IgD-negative memory B cell (primary cell): ENCODE measurements around the gene PITRM1. TPM values are rescaled to one million over a fixed set of nuclear protein-coding genes. Genes with fewer than 3 reads are reported as not detected.

Source experiments
- H3K27ac Mint-ChIP-seq, 3 donors: one replicate each; pipeline ENCODE4 v1.8.0; 2020 to 2022; ENCODE audit warnings: mild to moderate bottlenecking in 3 of 3, mixed read lengths in 3 of 3, moderate library complexity in 1 of 3
- H3K27me3 Mint-ChIP-seq: one replicate; pipeline ENCODE4 v1.8.0; 2021; ENCODE audit warnings: mixed read lengths
- H3K36me3 Mint-ChIP-seq: one replicate; pipeline ENCODE4 v1.8.0; 2020; ENCODE audit warnings: mild to moderate bottlenecking, mixed read lengths
- H3K4me1 Mint-ChIP-seq, 3 donors: one replicate each; pipeline ENCODE4 v1.8.0; 2020 to 2022; ENCODE audit warnings: mixed read lengths in 3 of 3, mild to moderate bottlenecking in 1 of 3
- H3K4me3 Mint-ChIP-seq, 4 donors: one replicate each; pipeline ENCODE4 v1.8.0; 2020 to 2022; ENCODE audit warnings: mild to moderate bottlenecking in 4 of 4, mixed read lengths in 4 of 4, moderate library complexity in 3 of 4
- H3K9me3 Mint-ChIP-seq, 3 donors: one replicate each; pipeline ENCODE4 v1.8.0; 2020 to 2021; ENCODE audit warnings: mixed read lengths in 3 of 3, mild to moderate bottlenecking in 1 of 3
- polyA plus RNA-seq: library from polyadenylated mRNA; unstranded; fragments of 300-500 nt; fragmentation: Illumina TruSeq; gene quantifications from one replicate; pipeline ENCODE4 v1.2.3, GENCODE V29; 2021

The PITRM1 gene
- polyA plus RNA-seq, 1 donor from 2014 or later, result 37.2 TPM

DNA sequence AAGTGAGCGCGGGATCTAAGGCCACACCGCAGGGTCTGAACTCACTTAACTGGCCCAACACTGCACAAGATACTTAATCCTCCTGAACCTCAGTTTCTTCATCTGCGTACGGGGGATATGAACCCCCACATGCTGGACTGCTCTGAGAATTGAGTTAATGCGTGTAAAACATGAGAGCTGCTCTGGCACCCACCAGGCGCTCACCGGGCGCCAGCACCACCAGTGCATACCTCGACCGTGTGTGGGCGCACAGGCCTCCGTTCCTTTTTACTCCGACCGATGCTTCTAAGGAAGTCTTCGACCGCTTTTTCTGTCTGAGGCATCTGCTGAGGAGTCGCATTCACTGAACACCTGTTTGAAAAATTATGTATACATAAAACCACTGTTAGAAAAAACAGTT is 27.2 kb downstream of the PITRM1 start:
- Mint-ChIP-seq H3K9me3 (no peaks in the 10 kb centered on the region), H3K4me1 (no peaks in the 10 kb centered on the region), H3K36me3 (peaks cover 8% of the 10 kb centered on the region), H3K4me3 (no peak overlapping the region), H3K27me3 (no peaks in the 10 kb centered on the region), H3K27ac (peak overlapping the region in 1 of 3 donors; percentile 7)

DNA sequence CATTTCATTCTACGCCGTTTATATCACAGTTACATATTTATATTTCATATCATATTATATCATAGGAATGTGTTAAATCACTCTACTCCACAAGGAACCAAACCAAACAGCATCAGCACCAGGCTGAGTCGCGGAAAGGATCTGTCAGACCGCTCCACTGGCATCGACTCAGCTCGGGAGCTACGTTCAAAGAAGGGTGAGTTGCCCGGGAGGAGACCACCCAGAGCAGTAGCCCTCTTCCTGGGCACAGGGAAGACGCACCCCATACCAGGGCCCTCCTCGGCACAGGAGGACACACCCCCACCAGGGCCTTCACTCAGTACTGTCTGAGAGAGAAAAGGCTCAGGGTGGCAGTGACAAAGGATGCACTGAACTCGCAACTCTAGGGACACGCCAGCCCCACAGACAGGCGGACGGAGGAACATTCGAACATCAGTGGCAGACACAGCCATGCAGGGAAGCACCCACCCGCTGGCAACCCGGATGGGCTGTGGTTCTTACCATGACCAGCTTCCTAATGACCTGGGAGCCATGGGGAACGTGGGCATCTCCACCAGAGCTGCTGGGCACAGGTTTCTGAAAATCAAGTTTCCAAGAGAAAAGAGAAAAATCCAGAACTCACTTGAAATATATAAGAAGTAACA is 28.7 kb downstream of the PITRM1 start:
- peak overlapping the region in 1 of 4 donors; percentile 60 for H3K4me3 Mint-ChIP-seq
- no peaks in the 10 kb centered on the region for H3K4me1 Mint-ChIP-seq
- no peaks in the 10 kb centered on the region for H3K9me3 Mint-ChIP-seq
- peaks cover 9% of the 10 kb centered on the region for H3K36me3 Mint-ChIP-seq
- H3K27ac Mint-ChIP-seq, result no peak overlapping the region
- H3K27me3 Mint-ChIP-seq, result no peaks in the 10 kb centered on the region

- no peak overlapping the region for H3K27ac Mint-ChIP-seq
- no peaks in the 10 kb centered on the region for H3K4me1 Mint-ChIP-seq
- H3K4me3 Mint-ChIP-seq, result no peak overlapping the region
- no peaks in the 10 kb centered on the region for H3K27me3 Mint-ChIP-seq
- no peaks in the 10 kb centered on the region for H3K9me3 Mint-ChIP-seq
- H3K36me3 Mint-ChIP-seq, result peaks cover 13% of the 10 kb centered on the region
These were observed 29.2 kb downstream of the PITRM1 start for GRCh38 chr10:3143366-3143765.

DNA sequence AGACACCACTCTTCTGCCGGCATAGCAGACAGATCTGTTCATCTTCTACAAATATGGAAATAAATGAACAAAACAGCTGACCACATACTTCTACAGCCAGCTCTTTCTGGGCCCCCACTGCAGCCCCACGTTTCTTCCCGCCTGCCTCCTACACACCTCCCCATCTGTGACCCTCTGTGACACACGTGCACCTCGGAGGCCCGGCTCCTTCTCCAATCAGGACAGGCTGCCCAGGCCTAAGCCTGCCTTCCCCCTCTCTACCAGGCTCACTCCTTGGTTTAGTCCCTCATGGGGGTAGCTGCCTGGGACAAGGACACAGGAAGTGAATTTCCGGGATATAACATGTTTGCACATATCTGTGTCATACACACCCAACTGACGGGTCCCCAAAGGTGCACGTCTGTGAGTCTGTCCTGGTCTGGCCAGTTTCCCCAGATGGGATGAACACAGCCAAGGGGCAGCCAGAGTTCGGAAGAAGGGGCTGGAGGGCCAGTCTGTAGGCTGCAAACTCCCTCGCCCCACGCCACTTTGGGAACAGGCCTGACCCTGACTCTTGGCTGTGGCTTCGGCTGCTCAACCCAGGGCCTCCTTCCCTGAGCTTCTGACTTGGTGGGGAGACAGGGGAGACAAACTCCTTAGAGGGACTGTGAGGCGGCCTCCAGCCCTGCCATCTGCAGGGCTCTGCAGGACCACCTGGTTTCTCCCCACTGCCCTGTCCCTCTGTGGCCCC is 30.3 kb downstream of the PITRM1 start:
- no peaks in the 10 kb centered on the region for H3K9me3 Mint-ChIP-seq
- no peaks in the 10 kb centered on the region for H3K27me3 Mint-ChIP-seq
- no peaks in the 10 kb centered on the region for H3K4me1 Mint-ChIP-seq
- H3K36me3 Mint-ChIP-seq, result peaks cover 11% of the 10 kb centered on the region
- peak overlapping the region in 1 of 4 donors; percentile 70 for H3K4me3 Mint-ChIP-seq
- H3K27ac Mint-ChIP-seq, result no peak overlapping the region

DNA sequence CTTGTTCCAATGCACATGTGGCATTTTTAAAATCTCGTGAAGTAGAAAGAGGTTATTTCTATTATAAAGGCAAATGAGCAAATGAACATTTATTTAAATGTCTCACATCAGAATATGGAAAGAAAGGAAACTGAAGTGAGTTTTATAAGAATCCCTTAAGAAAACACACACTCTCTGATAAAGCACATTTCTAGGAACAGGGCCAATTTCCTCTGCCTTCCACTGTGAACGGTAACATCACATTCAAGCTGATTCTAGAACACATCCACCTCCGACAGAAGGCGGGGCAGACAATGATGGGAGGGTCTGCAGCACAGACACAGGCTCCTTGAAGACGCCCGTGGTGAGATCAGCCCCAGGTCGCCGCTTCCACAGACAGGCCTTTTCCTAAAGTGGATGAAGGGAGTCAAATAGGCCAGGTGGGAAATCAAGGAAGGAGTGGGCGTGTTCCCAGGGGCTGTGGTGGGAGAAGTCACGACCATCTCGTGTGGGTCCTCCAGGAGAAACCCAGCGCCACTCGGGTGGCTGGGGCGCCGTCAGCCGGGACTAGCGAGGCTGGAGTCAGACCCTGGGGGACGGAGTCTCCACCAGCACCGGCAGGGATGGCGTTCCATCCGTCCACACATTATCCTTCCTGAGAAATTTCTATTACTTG is 31.1 kb downstream of the PITRM1 start:
- Mint-ChIP-seq H3K4me3 (no peak overlapping the region), H3K4me1 (no peaks in the 10 kb centered on the region), H3K27ac (no peak overlapping the region), H3K9me3 (no peaks in the 10 kb centered on the region), H3K36me3 (peaks cover 11% of the 10 kb centered on the region), H3K27me3 (no peaks in the 10 kb centered on the region)

GRCh38 chr10:3140280-3140679 is 32.3 kb downstream of the PITRM1 start:
- Mint-ChIP-seq H3K4me3 (no peak overlapping the region), H3K27ac (no peak overlapping the region)

DNA sequence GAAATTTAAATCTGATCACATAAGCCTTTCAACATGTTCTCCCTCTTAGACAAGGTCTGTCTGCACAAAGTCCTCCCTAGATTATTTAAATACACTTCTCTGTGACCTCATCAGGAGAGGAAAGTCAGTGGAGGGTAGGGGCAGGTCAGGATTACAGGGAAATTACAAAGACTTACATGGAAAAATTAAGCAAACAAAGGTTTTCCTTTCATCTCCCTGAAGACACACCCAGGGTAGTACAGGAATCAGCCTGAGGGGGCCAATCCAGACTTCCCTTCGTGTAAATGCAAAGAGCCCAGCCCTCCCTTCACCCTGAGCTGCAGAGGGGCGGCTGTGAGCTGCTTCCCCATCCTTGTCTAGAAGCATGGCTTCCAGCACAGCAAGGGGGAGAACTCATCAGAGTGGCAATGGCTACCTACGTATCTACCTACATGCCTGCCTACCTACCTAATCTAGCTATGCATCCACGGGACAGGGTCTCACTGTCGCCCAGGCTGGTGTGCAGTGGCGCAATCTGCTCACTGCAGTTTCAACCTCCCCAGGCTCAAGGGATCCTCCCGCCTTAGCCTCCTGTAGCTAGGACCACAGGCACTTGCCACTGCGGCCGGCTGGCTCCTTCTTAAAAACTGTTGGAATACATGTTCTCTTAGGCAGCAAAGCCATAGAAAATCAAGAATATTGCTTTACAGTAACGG is 33.2 kb downstream of the PITRM1 start:
- H3K27me3 Mint-ChIP-seq, result no peaks in the 10 kb centered on the region
- no peak overlapping the region for H3K4me3 Mint-ChIP-seq
- peaks cover 8% of the 10 kb centered on the region for H3K36me3 Mint-ChIP-seq
- H3K9me3 Mint-ChIP-seq, result no peaks in the 10 kb centered on the region
- H3K27ac Mint-ChIP-seq, result no peak overlapping the region
- no peaks in the 10 kb centered on the region for H3K4me1 Mint-ChIP-seq

More at GRCh38 chr10:3140280-3140679, 32.3 kb downstream of the PITRM1 start:
- Mint-ChIP-seq H3K27me3 (no peaks in the 10 kb centered on the region), H3K36me3 (peaks cover 8% of the 10 kb centered on the region), H3K4me1 (no peaks in the 10 kb centered on the region), H3K9me3 (no peaks in the 10 kb centered on the region)

DNA sequence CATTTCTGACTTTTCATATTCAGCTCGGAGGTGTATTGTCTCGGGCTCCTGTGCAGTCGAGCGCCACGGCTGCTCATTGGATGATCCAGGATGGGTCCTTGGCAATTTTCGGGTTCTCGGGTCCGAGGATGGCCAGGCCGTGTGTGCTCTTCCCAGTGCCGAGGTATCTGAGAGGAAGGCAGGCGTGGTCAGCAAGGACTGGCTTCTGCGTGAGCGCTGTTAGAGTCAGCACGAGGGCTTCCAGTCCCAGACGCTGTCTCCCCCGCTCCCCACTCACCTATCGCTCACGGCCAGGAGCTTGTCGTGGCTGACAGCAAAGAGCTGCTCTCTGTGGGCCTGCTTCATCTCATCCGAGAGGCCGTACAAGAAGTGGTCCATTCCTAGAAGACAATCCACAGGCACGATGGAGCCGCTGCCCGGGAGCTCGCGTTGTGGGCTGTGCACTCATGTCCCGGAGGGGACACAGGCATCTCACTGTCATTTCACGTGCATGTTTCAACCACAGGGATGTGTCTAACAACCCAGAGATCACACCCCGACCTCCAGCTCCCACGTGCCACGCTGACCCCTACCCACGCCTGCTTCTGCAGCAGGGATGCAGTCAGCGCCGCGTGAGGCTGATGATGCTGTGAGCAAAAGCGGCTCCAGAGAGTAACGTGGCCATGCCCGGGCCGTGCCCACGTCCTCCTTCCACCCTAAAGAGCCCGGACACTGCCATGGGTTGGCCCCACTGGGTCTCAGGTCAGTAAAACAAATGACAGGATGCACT is 34.4 kb downstream of the PITRM1 start:
- no peaks in the 10 kb centered on the region for H3K27me3 Mint-ChIP-seq
- H3K27ac Mint-ChIP-seq, result no peak overlapping the region
- no peak overlapping the region for H3K4me3 Mint-ChIP-seq

DNA sequence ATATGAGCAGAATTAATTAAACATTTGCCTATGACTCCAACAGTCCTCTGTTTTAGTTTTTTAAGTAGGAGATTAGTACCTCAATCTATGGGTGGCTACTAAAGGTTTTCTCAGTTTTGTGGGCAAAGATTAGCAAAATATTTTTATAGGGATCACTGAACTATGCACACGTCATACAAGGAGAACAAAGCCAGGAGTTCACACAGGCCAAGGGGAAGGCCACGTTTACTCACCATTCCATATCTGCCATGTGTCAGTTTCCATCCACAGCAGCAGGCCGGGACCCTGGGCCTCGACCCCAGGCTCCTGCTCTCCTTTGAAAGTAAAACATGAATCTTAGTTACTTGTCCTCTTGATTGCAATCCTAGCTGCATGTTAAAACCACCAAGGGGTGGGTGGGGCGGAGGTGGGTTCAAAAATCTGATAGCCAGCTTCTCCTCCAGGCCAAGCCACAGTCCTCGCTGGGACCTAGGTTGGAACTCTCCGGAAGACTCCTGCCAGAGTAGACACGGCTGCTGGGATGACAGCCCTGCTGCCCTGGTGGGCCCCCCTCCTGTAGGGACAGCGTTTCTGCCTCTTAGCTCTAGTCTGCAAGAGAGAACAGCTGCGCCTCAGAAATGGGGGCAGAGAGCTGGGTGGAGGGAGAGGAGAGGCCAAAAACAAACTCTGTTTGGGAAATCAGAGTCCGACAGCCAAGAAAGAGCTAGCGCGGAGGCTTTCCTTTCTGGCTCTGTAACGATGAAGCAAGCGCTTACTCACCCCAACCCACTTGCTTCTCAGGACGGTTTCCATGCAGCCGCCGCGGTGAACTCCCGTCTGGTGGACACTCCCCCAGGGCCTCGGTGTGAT is 35.6 kb downstream of the PITRM1 start:
- Mint-ChIP-seq H3K9me3 (no peaks in the 10 kb centered on the region), H3K4me3 (no peak overlapping the region), H3K36me3 (peaks cover 8% of the 10 kb centered on the region), H3K27ac (no peak overlapping the region), H3K27me3 (no peaks in the 10 kb centered on the region), H3K4me1 (no peaks in the 10 kb centered on the region)

More for the DNA sequence above, 34.4 kb downstream of the PITRM1 start:
- Mint-ChIP-seq H3K36me3 (peaks cover 8% of the 10 kb centered on the region), H3K9me3 (no peaks in the 10 kb centered on the region), H3K4me1 (no peaks in the 10 kb centered on the region)

- no peaks in the 10 kb centered on the region for H3K4me1 Mint-ChIP-seq
- no peaks in the 10 kb centered on the region for H3K9me3 Mint-ChIP-seq
- peaks cover 11% of the 10 kb centered on the region for H3K36me3 Mint-ChIP-seq
- no peaks in the 10 kb centered on the region for H3K27me3 Mint-ChIP-seq
- H3K27ac Mint-ChIP-seq, result peak overlapping the region in 1 of 3 donors; percentile 31
- no peak overlapping the region for H3K4me3 Mint-ChIP-seq
These were observed 36.2 kb downstream of the PITRM1 start for GRCh38 chr10:3136336-3136735.

- no peak overlapping the region for H3K4me3 Mint-ChIP-seq
- peaks cover 14% of the 10 kb centered on the region for H3K36me3 Mint-ChIP-seq
- no peaks in the 10 kb centered on the region for H3K9me3 Mint-ChIP-seq
- no peaks in the 10 kb centered on the region for H3K27me3 Mint-ChIP-seq
- no peaks in the 10 kb centered on the region for H3K4me1 Mint-ChIP-seq
- H3K27ac Mint-ChIP-seq, result no peak overlapping the region
These were observed 37.6 kb downstream of the PITRM1 start for GRCh38 chr10:3135006-3135405.

DNA sequence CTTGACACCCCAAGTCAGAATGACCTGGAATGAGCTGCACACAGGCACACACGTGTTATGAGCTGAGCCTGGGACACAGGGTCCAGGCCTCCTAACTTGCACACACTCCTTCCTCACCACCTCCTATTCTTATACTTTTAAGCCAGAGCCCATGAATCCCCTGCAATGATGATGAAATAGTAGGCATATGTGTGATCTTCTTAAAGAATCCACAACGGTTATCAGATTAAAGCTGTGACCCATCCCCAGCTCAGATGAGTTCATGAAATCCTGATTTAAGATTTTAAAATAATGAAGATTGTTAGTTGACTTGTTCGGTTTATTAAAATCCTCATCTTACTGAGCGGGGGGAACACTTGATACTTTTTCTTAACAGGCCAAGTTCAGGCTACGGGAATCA is 38.6 kb downstream of the PITRM1 start:
- Mint-ChIP-seq H3K4me3 (no peak overlapping the region), H3K4me1 (no peaks in the 10 kb centered on the region), H3K9me3 (no peaks in the 10 kb centered on the region), H3K27ac (no peak overlapping the region), H3K27me3 (no peaks in the 10 kb centered on the region), H3K36me3 (peaks cover 13% of the 10 kb centered on the region)

DNA sequence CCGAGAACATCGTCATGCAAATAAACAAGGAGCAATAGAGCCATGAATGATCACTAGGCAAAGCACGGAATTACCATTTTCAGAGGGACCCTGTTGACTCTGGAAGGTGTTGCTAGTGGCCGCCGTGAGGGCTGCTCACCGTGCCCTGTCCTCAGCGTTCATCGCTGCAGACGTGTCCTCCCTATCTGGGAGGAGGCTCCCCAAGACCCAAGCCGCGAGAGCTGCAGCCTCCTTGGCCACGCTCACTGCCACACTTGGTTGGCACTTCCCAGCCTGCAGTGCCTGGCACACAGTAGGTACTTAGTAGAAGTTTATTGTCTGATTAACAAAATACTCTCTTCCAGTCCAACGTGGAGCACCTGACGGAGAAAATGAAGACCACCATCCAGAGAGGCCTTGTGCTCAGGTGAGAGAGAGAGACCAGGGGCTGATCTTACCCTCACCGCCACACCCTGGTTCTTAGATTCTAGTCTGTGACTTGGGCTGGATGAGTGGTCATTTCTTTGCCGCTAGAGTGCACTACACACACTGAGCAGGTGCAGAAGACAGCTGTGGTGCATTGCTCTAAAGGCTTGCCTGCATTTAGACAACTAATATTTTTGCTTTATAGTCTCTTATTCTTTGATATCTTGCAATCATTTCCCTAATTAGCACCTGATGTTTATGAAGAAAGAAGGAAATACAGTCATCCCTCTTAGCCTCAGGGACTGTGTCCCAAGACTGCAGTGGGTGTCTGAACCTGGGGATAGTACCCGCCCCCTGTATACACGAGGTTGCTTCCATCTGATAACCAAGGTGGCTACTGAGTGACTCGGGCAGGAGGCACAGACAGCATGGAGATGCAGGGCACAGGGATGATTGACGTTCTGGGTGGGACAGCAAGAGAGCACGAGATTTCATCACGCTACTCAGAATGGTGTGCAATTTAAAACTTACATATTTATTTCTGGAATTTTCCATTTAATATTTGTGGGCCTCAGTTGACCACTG is 40.3 kb downstream of the PITRM1 start:
- Mint-ChIP-seq H3K36me3 (peaks cover 12% of the 10 kb centered on the region), H3K27ac (peak overlapping the region in 1 of 3 donors; percentile 74), H3K9me3 (peaks cover 0 to 4% (median 0%) of the 10 kb centered on the region in 3 donors), H3K4me1 (no peaks in the 10 kb centered on the region), H3K27me3 (no peaks in the 10 kb centered on the region), H3K4me3 (no peak overlapping the region)
